HG03571 (cell line): ENCODE data around the gene EPHA7.

Source experiments
- ATAC-seq: cut with Tn5 transposase; IDR thresholded peaks from one replicate; pipeline ENCODE4 v1.9.1; 2021; ENCODE audit not compliant: unreplicated experiment

Gene EPHA7

GRCh38 chr6:93252930-93253329, 166.4 kb downstream of the EPHA7 start:
- ATAC-seq: no peak

GRCh38 chr6:93248631-93249030, 170.7 kb downstream of the EPHA7 start:
- no peak for ATAC-seq

- no peak for ATAC-seq
These were observed 176.1 kb downstream of the EPHA7 start for GRCh38 chr6:93243231-93243778.

GRCh38 chr6:93242049-93242448, 177.3 kb downstream of the EPHA7 start:
- ATAC-seq: no peak

GRCh38 chr6:93238632-93239031, 180.7 kb downstream of the EPHA7 start:
- ATAC-seq: no peak

- no peak for ATAC-seq
These were observed 183.6 kb downstream of the EPHA7 start for GRCh38 chr6:93235775-93236174.

GRCh38 chr6:93226822-93227221, 192.5 kb downstream of the EPHA7 start:
- no peak for ATAC-seq

- ATAC-seq: no peak
These were observed 197.1 kb downstream of the EPHA7 start for GRCh38 chr6:93222071-93222851.

GRCh38 chr6:93219447-93219846, 199.9 kb downstream of the EPHA7 start:
- no peak for ATAC-seq

GRCh38 chr6:93218096-93218495, 201.3 kb downstream of the EPHA7 start:
- ATAC-seq: no peak

- ATAC-seq: no peak
These were observed 206.3 kb downstream of the EPHA7 start for GRCh38 chr6:93213028-93213427.

- ATAC-seq: no peak
These were observed 208.5 kb downstream of the EPHA7 start for GRCh38 chr6:93210908-93211307.

GRCh38 chr6:93209358-93209757, 210.0 kb downstream of the EPHA7 start:
- ATAC-seq: no peak

GRCh38 chr6:93196406-93196970, 222.9 kb downstream of the EPHA7 start:
- ATAC-seq: no peak

- no peak for ATAC-seq
These were observed 224.9 kb downstream of the EPHA7 start for GRCh38 chr6:93194480-93194879.

- ATAC-seq: no peak
These were observed 225.5 kb downstream of the EPHA7 start for GRCh38 chr6:93193868-93194267.
